Heart left ventricle (tissue), 16 donors: ENCODE data around the gene FBXO21. TPM values are rescaled to one million over a fixed set of nuclear protein-coding genes. Genes with fewer than 3 reads are reported as not detected.
"Not testable (repeated sequence)": the region's sequence is repeated elsewhere in the genome, so short reads cannot be mapped to it uniquely, and the experiment has no call there.

Source experiments
- ATAC-seq, 4 donors: fragments of 200-7000 bp; cut with Tn5 transposase; one replicate each; pipeline ENCODE4 v1.9.1; 2020 to 2022; ENCODE audit warnings: moderate library complexity in 4 of 4, mild to moderate bottlenecking in 3 of 4, moderate number of reproducible peaks in 1 of 4
- DNase-seq, 5 donors: peaks; one replicate each; pipeline ENCODE4 v3.0.0-alpha.2; 2020
- H3K27ac ChIP-seq, 12 donors: fragments of 200-600 bp; sonication (generic) in 4 of 12; one replicate each; pipeline versions ENCODE4 v1.5.0 to v1.8.0; 2016 to 2022; ENCODE audit warnings: mild to moderate bottlenecking in 2 of 12
- H3K27me3 ChIP-seq, 9 donors: fragments of 200-600 bp; sonication (generic) in 2 of 9; one replicate each; pipeline versions ENCODE4 v1.5.1 to v1.8.0; 2016 to 2022; ENCODE audit warnings: mild to moderate bottlenecking in 3 of 9
- H3K36me3 ChIP-seq, 9 donors: fragments of 200-600 bp; sonication (generic) in 2 of 9; one replicate each; pipeline versions ENCODE4 v1.5.0 to v1.8.0; 2018 to 2022; ENCODE audit warnings: mild to moderate bottlenecking in 2 of 9
- H3K4me1 ChIP-seq, 12 donors: fragments of 200-600 bp; sonication (generic) in 4 of 12; one replicate each; pipeline versions ENCODE4 v1.5.0 to v1.8.0; 2016 to 2022; ENCODE audit warnings: mild to moderate bottlenecking in 3 of 12
- H3K4me3 ChIP-seq, 12 donors: fragments of 200-600 bp; sonication (generic) in 4 of 12; one replicate each; pipeline versions ENCODE4 v1.5.0 to v1.8.0; 2017 to 2022; ENCODE audit warnings: mild to moderate bottlenecking in 9 of 12, moderate library complexity in 4 of 12
- H3K9me3 ChIP-seq, 12 donors: fragments of 200-600 bp; sonication (generic) in 4 of 12; one replicate each; pipeline versions ENCODE4 v1.5.0 to v1.8.0; 2016 to 2022; ENCODE audit warnings: mild to moderate bottlenecking in 1 of 12
- POLR2A ChIP-seq, 2 donors: fragments of 450-650 bp; IDR thresholded peaks; one replicate each; pipeline ENCODE4 v1.6.1; 2017; ENCODE audit warnings: antibody characterized with exemption in 2 of 2, mild to moderate bottlenecking in 2 of 2, moderate library complexity in 2 of 2
- WGBS, 4 donors: extraction: QIAGEN DNeasy Blood & Tissue Kit in 2 of 4; methylation state at CpG; one replicate each; pipeline versions ENCODE4 v1.1.5 to v1.1.7; 2013 to 2018; 5-methylcytosine and 5-hydroxymethylcytosine counted together
- intact Hi-C, 10 donors: fragments of 100-400 bp; cut with DNase I; formaldehyde crosslinking; loops; one replicate each; pipeline versions ENCODE4 v1.11.1 to v1.14.2; 2022
- polyA plus RNA-seq, 2 donors: library from polyadenylated mRNA; stranded (reverse); fragments of 200-250 nt; gene quantifications; one replicate each; pipeline ENCODE4 v1.2.3, GENCODE V29; 2013
- total RNA-seq, 9 donors: library from RNA; depleted of rRNA in 2 of 9; stranded (reverse); fragments of >200 nt in 2 of 9; fragmentation: NEBNext Ultra II Directional in 3 of 9; extraction: Animal tissue kit (Norgen Biotek cat#: 25700) in 3 of 9; gene quantifications; one replicate each; pipeline versions ENCODE4 v1.1.0 to v1.2.4, GENCODE V29; 2016 to 2023
- TF ChIP-seq, protein P1 (sequence below), 12 donors: fragments of 200-600 bp; sonication (generic) in 4 of 12; IDR thresholded peaks; one replicate each; pipeline versions ENCODE4 v1.5.0 to v1.8.0; 2018 to 2022; ENCODE audit warnings: antibody characterized with exemption in 12 of 12, mild to moderate bottlenecking in 5 of 12
- donor health status: ischemic (EF 13 %, LVEDD 7.1; RV severe dilation, severe dysfunction).
- donor health status: healthy with polysubstance abuse.
- donor health status: DM: no; HTN: yes; CAD: no.
- donor health status: DM: no; HTN: no; CAD: no.
- donor health status: ischemic (EF 25% LVEDD 6.9; RV normal size, moderate dysfunction).
- donor health status: ischemic (EF 25% LVEDD 5.7; RV mildly dilated, moderate dysfunction).
- donor health status: healthy.
- donor health status: DM: yes; HTN: yes; CAD: no.
- donor health status: ischemic (EF 35%, LVEDD 5.7; RV mildly dilated, moderate dysfunction).
- donor health status: nonischemic (EF 11% LVEDD 7.7; RV severe dilation, severe dysfunction).
- donor health status: DM: yes; HTN: yes; CAD: no.
- donor health status: PGD.
- donor health status: ischemic (EF 29% LVEDD 5.4; RV normal size, mild dysfunction).
- donor health status: nonischemic (EF 23%, LVEDD 6.1; RV moderate dilation, normal function).

FBXO21 gene
- total and polyA plus RNA-seq, 11 donors = 10.9 to 82.4 (median 44.1) TPM

DNA sequence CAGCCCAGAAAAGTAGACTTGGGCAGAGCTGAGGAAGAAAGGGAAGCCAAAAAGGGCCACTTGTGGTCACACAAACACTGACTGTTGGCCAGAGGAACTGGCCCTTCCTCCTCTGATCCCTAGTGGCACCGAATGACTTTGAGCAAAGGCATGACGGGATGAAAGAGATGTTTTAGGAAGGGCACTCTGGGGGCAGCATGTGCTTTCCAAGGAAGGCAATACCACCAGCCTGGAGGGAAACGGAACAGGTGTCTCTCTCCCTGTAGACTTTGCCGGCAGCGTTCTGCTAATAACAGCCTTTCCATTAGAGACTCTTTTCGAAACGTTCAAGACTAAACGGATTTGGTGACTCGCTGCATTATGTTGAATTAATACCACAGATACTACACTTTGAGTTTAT lies 12.3 kb upstream of the FBXO21 start:
- no peak overlapping the region for H3K4me3 ChIP-seq
- DNase-seq (no peak), ATAC-seq (no peak)
- 78 to 81% (median 79%) methylated on average over 9 of the region's 9 CpGs for WGBS, 4 donors
- no peaks in the 10 kb centered on the region for H3K4me1 ChIP-seq
- H3K36me3 ChIP-seq = no peaks in the 10 kb centered on the region
- TF ChIP-seq, protein P1, sequence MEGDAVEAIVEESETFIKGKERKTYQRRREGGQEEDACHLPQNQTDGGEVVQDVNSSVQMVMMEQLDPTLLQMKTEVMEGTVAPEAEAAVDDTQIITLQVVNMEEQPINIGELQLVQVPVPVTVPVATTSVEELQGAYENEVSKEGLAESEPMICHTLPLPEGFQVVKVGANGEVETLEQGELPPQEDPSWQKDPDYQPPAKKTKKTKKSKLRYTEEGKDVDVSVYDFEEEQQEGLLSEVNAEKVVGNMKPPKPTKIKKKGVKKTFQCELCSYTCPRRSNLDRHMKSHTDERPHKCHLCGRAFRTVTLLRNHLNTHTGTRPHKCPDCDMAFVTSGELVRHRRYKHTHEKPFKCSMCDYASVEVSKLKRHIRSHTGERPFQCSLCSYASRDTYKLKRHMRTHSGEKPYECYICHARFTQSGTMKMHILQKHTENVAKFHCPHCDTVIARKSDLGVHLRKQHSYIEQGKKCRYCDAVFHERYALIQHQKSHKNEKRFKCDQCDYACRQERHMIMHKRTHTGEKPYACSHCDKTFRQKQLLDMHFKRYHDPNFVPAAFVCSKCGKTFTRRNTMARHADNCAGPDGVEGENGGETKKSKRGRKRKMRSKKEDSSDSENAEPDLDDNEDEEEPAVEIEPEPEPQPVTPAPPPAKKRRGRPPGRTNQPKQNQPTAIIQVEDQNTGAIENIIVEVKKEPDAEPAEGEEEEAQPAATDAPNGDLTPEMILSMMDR (IDR thresholded peaks at IDR 0.05) = no peak
- no peak for TF ChIP-seq POLR2A (IDR thresholded peaks at IDR 0.05)
- H3K9me3 ChIP-seq = peaks cover 0 to 4% (median 0%) of the 10 kb centered on the region in 12 donors
- intact Hi-C loops = no loop called here
- no peak overlapping the region for H3K27ac ChIP-seq
- H3K27me3 ChIP-seq = peaks cover 0 to 50% (median 3%) of the 10 kb centered on the region in 9 donors

DNA sequence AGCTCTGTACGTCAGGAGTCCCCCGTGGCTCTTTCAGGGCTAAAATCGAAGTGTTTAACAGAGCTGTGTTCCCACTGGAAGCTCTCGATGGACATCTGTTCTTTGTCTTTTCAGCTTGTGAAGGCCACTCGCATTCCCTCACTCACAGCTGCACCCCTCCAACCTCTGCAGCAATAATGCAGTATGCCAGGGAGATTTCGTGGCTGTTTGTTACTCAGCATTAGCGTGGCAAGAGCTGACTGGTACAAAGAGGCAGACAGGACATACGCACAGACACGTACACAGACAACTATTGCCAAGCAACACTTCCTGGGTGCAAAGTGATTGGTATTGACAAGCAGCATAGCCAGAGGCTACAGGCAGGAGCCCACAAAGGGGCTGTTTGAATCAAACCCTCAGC lies 11.8 kb upstream of the FBXO21 start:
- DNase-seq (no peak), ATAC-seq (no peak)
- H3K36me3 ChIP-seq = no peaks in the 10 kb centered on the region
- peaks cover 0 to 48% (median 3%) of the 10 kb centered on the region in 9 donors for H3K27me3 ChIP-seq
- intact Hi-C loops = no loop called here
- 90 to 91% (median 90%) methylated on average over 9 of the region's 9 CpGs for WGBS, 4 donors
- no peaks in the 10 kb centered on the region for H3K4me1 ChIP-seq
- TF ChIP-seq, protein P1 (IDR thresholded peaks at IDR 0.05) = no peak
- TF ChIP-seq POLR2A (IDR thresholded peaks at IDR 0.05) = no peak
- H3K27ac ChIP-seq = no peak overlapping the region
- peaks cover 0 to 4% (median 0%) of the 10 kb centered on the region in 12 donors for H3K9me3 ChIP-seq
- no peak overlapping the region for H3K4me3 ChIP-seq

DNA sequence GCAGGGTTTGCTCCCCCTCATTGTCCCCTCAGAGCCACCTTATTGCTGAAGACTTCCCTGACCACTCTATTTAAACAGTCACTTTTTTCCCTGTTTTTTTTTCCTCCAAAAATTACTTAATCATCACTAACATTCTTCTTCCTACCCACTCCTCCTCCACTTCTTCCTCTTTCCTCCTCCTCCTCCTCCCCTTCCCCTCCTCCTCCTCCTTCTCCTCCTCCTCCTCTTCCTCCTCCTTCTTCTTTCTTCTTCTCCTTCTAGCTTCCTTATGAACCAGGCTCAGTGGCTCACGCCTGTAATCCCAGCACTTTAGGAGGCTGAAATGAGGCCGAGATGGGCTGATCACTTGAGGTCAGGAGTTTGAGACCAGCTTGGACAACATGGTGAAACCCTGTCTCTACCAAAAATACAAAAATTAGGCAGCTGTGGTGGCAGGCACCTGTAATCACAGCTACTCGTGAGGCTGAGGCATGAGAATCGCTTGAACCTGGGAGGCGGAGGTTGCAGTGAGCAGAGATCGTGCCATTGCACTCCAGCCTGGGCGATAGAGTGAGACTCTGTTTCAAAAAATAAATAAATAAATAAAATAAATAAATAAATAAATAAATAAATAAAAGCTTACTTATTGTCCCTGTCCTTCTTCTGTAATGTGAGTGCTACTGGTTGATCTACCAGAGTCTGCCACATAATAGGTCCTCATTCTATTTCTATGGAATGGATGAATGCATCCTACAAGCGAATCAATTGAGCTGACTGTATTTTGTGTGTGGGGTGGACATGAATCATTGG lies 9.9 kb upstream of the FBXO21 start:
- 88 to 92% (median 89%) methylated on average over 8 of the region's 8 CpGs for WGBS, 4 donors
- H3K9me3 ChIP-seq, ATAC-seq, H3K36me3 ChIP-seq, H3K4me3 ChIP-seq, intact Hi-C loops, H3K27ac ChIP-seq, DNase-seq, H3K4me1 ChIP-seq: not testable (repeated sequence)
- peaks cover 0 to 33% (median 3%) of the 10 kb centered on the region in 9 donors for H3K27me3 ChIP-seq

GRCh38 chr12:117196334-117196733 lies 6.1 kb upstream of the FBXO21 start:
- ATAC-seq, H3K27ac ChIP-seq, DNase-seq, H3K9me3 ChIP-seq, H3K36me3 ChIP-seq, intact Hi-C loops, H3K4me3 ChIP-seq, H3K27me3 ChIP-seq, H3K4me1 ChIP-seq: not testable (repeated sequence)
- 94 to 96% (median 95%) methylated on average over 6 of the region's 6 CpGs for whole genome bisulfite sequencing, 4 donors

GRCh38 chr12:117195027-117195426 lies 4.8 kb upstream of the FBXO21 start:
- H3K4me1 ChIP-seq, DNase-seq, H3K27me3 ChIP-seq, H3K9me3 ChIP-seq, H3K4me3 ChIP-seq, intact Hi-C loops, ATAC-seq, H3K27ac ChIP-seq, H3K36me3 ChIP-seq: not testable (repeated sequence)
- WGBS, 4 donors = 89 to 93% (median 92%) methylated on average over 9 of the region's 9 CpGs
